A673 (cell line): ENCODE results near the gene THY1.

Experiments used
- CTCF ChIP-seq: fragments of 300-800, 200-600 bp; sonication (generic); conservative IDR thresholded peaks from 2 replicates; pipeline ENCODE4 v1.5.1; 2017; ENCODE audit warnings: low read depth, mild to moderate bottlenecking, antibody characterized with exemption, low read length, moderate library complexity, mixed read lengths
- EZH2 ChIP-seq: fragments of 200-600 bp; sonication (generic); IDR thresholded peaks from 2 replicates; pipeline ENCODE4 v1.6.1; 2017; ENCODE audit warnings: borderline replicate concordance, low read depth, mild to moderate bottlenecking, mixed read lengths, antibody characterized with exemption, low read length; ENCODE audit not compliant: poor library complexity, severe bottlenecking

DNA sequence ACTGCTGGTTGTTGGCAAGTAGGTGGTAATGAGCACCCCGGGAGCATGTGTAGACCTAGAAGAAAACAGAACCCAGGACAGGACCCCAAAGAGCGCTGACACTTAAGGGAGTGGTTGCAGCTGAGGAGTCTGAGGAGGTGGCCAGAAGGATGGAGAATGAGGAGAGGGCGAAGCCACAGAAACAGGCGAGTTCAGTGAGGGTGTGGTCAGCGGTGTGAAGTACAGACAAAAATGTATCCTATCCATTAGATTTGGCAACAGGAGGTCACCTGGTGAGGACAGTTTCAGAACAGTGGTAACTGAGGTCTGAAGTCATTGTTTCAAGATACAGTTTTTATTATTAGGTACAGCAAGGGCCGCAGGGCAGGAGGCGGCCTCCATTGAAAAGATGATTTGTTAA lies 8.6 kb upstream of the THY1 start:
- TF ChIP-seq CTCF (no peak), EZH2 (no peak)
